ENCODE measurements around the gene NF1. TPM values are rescaled to one million over a fixed set of nuclear protein-coding genes. Genes with fewer than 3 reads are reported as not detected.

The NF1 gene
- total RNA-seq, 4 donors from 2014 or later = 34.8 to 106 (median 59.2) TPM

DNA sequence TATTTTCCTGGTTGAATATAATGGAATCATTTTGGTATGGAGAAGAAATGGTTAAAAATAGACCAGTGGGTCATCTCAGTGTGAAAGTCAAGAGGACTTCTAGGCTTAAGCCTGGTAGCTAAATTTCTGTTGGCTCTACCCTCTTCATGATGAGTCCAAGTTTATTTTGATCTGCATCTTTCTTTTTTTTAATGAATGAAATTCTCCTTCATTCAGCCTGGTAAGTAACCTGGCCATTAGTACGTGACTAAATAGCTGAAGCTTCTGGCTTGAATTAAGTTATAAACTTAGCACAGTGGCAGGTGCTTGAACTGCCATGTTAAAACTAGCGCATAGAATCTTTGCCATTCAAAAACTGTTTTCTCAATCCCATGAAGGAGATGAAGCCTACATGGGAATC lies 28.0 kb downstream of the NF1 start:
- no peak overlapping the region for H3K27ac ChIP-seq
- 73 to 80% methylated on average over 2 of the region's 2 CpGs for WGBS, 2 donors (ENCODE audit: low coverage in 1 of 2)
- H3K36me3 ChIP-seq = no peaks in the 10 kb centered on the region
- intact Hi-C loops (cut with DNase I; ENCODE audit: low total_unique reads) = no loop called here
- no peaks in the 10 kb centered on the region for H3K9me3 ChIP-seq
- H3K4me3 ChIP-seq = no peak overlapping the region
- no peak for TF ChIP-seq EP300 (IDR thresholded peaks at IDR 0.05; ENCODE audit: low read depth)
- no peak for TF ChIP-seq CTCF (IDR thresholded peaks at IDR 0.05)
- TF ChIP-seq POLR2AphosphoS5 (IDR thresholded peaks at IDR 0.05) = no peak
- TF ChIP-seq POLR2A (IDR thresholded peaks at IDR 0.05) = no peak
- no peaks in the 10 kb centered on the region for H3K4me1 ChIP-seq
- no peaks in the 10 kb centered on the region for H3K27me3 ChIP-seq
- in situ Hi-C loops (cut with MboI; ENCODE audit: low pct_ligation_motif_present in 1 of 4, low pct_unique_long_range_greater_than_20kb in 1 of 4, low sequenced_read_pairs in 3 of 4) = no loop called here
- no peak for DNase-seq

DNA sequence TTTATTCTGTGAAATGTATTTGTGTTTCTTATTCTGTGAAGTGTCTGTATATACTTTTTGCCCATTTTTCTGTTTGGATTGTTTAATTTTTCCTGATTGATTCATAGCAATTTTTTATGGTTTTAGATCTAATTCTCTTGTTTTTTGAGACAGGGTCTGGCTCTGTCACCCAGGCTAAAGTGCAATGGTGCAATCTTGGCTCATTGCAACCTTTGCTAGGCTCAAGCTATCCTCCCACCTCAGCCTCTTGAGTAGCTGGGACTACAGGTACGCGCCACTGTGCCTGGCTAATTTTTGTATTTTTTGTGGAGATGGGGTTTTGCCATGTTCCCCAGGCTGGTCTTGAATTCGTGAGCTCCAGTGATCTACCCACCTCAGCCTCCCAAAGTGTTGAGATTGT lies 31.5 kb downstream of the NF1 start:
- Histone ChIP-seq H3K4me3 (no peak overlapping the region), H3K9me3 (no peaks in the 10 kb centered on the region), H3K4me1 (no peaks in the 10 kb centered on the region), H3K27me3 (no peaks in the 10 kb centered on the region), H3K36me3 (no peaks in the 10 kb centered on the region), H3K27ac (no peak overlapping the region)
- WGBS, 2 donors (ENCODE audit: low coverage in 1 of 2) = 94 to 100% methylated on average over 3 of the region's 3 CpGs
- TF ChIP-seq POLR2A (IDR thresholded peaks at IDR 0.05) (no peak), EP300 (IDR thresholded peaks at IDR 0.05; ENCODE audit: low read depth) (no peak), POLR2AphosphoS5 (IDR thresholded peaks at IDR 0.05) (no peak), CTCF (IDR thresholded peaks at IDR 0.05) (no peak)
- no peak for DNase-seq
- in situ Hi-C loops (cut with MboI; ENCODE audit: low pct_ligation_motif_present in 1 of 4, low pct_unique_long_range_greater_than_20kb in 1 of 4, low sequenced_read_pairs in 3 of 4) = no loop called here
- intact Hi-C loops (cut with DNase I; ENCODE audit: low total_unique reads) = no loop called here

- Histone ChIP-seq H3K4me3 (no peak overlapping the region), H3K27me3 (no peaks in the 10 kb centered on the region), H3K4me1 (no peaks in the 10 kb centered on the region), H3K27ac (no peak overlapping the region), H3K9me3 (no peaks in the 10 kb centered on the region), H3K36me3 (no peaks in the 10 kb centered on the region)
- in situ Hi-C loops (cut with MboI; ENCODE audit: low pct_ligation_motif_present in 1 of 4, low pct_unique_long_range_greater_than_20kb in 1 of 4, low sequenced_read_pairs in 3 of 4) (no loop called here), intact Hi-C loops (cut with DNase I; ENCODE audit: low total_unique reads) (no loop called here)
- WGBS, 2 donors (ENCODE audit: low coverage in 1 of 2) = 83 to 90% methylated on average over 2 to 3 of the region's 3 CpGs
- no peak for DNase-seq
- TF ChIP-seq POLR2AphosphoS5 (IDR thresholded peaks at IDR 0.05) (no peak), POLR2A (IDR thresholded peaks at IDR 0.05) (no peak), CTCF (IDR thresholded peaks at IDR 0.05) (no peak), EP300 (IDR thresholded peaks at IDR 0.05; ENCODE audit: low read depth) (no peak)
Observed at GRCh38 chr17:31128241-31128640, 33.5 kb downstream of the NF1 start.

GRCh38 chr17:31130286-31131224 lies 35.8 kb downstream of the NF1 start:
- in situ Hi-C loops (cut with MboI; ENCODE audit: low pct_ligation_motif_present in 1 of 4, low pct_unique_long_range_greater_than_20kb in 1 of 4, low sequenced_read_pairs in 3 of 4) (no loop called here), intact Hi-C loops (cut with DNase I; ENCODE audit: low total_unique reads) (no loop called here)
- no peak overlapping the region for H3K27ac ChIP-seq
- TF ChIP-seq POLR2AphosphoS5 (IDR thresholded peaks at IDR 0.05) (no peak), POLR2A (IDR thresholded peaks at IDR 0.05) (no peak), CTCF (IDR thresholded peaks at IDR 0.05) (no peak), EP300 (IDR thresholded peaks at IDR 0.05; ENCODE audit: low read depth) (no peak)
- H3K9me3 ChIP-seq = no peaks in the 10 kb centered on the region
- H3K27me3 ChIP-seq = no peaks in the 10 kb centered on the region
- no peak for DNase-seq
- H3K4me1 ChIP-seq = no peaks in the 10 kb centered on the region
- 98% methylated on average over 13 of the region's 15 CpGs; no CpG with 5 or more reads in 1 of the 2 donors for WGBS, 2 donors (ENCODE audit: low coverage in 1 of 2)
- no peaks in the 10 kb centered on the region for H3K36me3 ChIP-seq
- no peak overlapping the region for H3K4me3 ChIP-seq
